Ovary (tissue), 3 donors: ENCODE results near the gene FZD2.

Experiments used
- CTCF ChIP-seq, 3 donors: fragments of 450-650 bp in 2 of 3; fragments of 200-600 bp in 1 of 3; IDR thresholded peaks; one replicate each; pipeline versions ENCODE4 v1.5.1 to v1.8.0; 2016 to 2022; ENCODE audit warnings: antibody characterized with exemption in 3 of 3, mild to moderate bottlenecking in 1 of 3
- POLR2A ChIP-seq: fragments of 450-650 bp; IDR thresholded peaks from one replicate; pipeline ENCODE4 v1.6.1; 2017; ENCODE audit warnings: antibody characterized with exemption, mild to moderate bottlenecking, moderate library complexity
- donor health status: DM: no; HTN: no; CAD: no.

GRCh38 chr17:44561237-44561623 lies 3.9 kb downstream of the FZD2 start:
- TF ChIP-seq CTCF (IDR thresholded peaks at IDR 0.05), result no peak
- no peak for TF ChIP-seq POLR2A
